ENCODE results near the gene ADGRA1. TPM values are rescaled to one million over a fixed set of nuclear protein-coding genes. Genes with fewer than 3 reads are reported as not detected.

The ADGRA1 gene
- total and polyA plus RNA-seq, 2 of the 8 experiments (the other 6 are each of a cell fraction or from before 2014, with no cell fraction given): 0.17 to 0.21 TPM

- Histone ChIP-seq H2BK20ac (ENCODE audit: low read length) (no peak overlapping the region), H3K4me1 (replicated peaks in 1 of 4; ENCODE audit: control insufficient read depth in 3 of 4, insufficient read depth in 4 of 4, low read length in 3 of 4) (peaks cover 0 to 3% (median 0%) of the 10 kb centered on the region in 4 experiments; a peak in 2 of 7 replicates), H3K79me2 (ENCODE audit: control insufficient read depth in 1 of 2, insufficient read depth in 2 of 2, low read length in 2 of 2) (no peaks in the 10 kb centered on the region), H3K4me2 (ENCODE audit: insufficient read depth in 1 of 2, low read depth in 2 of 2, low read length in 2 of 2) (no peak overlapping the region), H2BK12ac (ENCODE audit: low read depth, low read length) (no peak overlapping the region), H2BK15ac (ENCODE audit: low read length) (no peak overlapping the region), H3K79me1 (ENCODE audit: low read depth, low read length) (no peaks in the 10 kb centered on the region), H2AFZ (ENCODE audit: low read length) (no peak overlapping the region), H3K14ac (ENCODE audit: insufficient read length) (no peak overlapping the region), H3K9ac (replicated peaks in 1 of 4; ENCODE audit: extremely low read depth in 1 of 4, low read depth in 3 of 4, low read length in 3 of 4) (no peak overlapping the region), H4K20me1 (replicated peaks in 1 of 2; ENCODE audit: control insufficient read depth in 1 of 2, insufficient read depth in 2 of 2, low read length in 2 of 2) (peaks cover 0 to 8% of the 10 kb centered on the region in 2 experiments), H3K27ac (ENCODE audit: low read depth, low read length) (no peak overlapping the region), H3K56ac (replicated peaks; ENCODE audit: insufficient read length, low read depth, low read length) (no peak overlapping the region), H3K4me3 (ENCODE audit: extremely low read depth in 1 of 4, insufficient read depth in 2 of 4, low read depth in 3 of 4, low read length in 4 of 4) (no peak overlapping the region), H2AK5ac (ENCODE audit: low read depth, low read length) (no peak overlapping the region), H3K23me2 (ENCODE audit: low read depth, low read length) (0 out of 2 replicates have a peak, but pooled peaks cover 4% of the 10 kb centered on the region), H4K5ac (ENCODE audit: insufficient read length, low read depth, low read length) (peak overlapping the region; percentile 15), H2BK120ac (replicated peaks; ENCODE audit: low read depth, low read length) (no peak overlapping the region), H3K36me3 (ENCODE audit: control insufficient read depth in 2 of 4, insufficient read depth in 4 of 4, low read length in 3 of 4) (no peaks in the 10 kb centered on the region), H3K23ac (ENCODE audit: insufficient read length) (no peak overlapping the region), H2BK5ac (ENCODE audit: low read depth, low read length) (no peak overlapping the region), H3K18ac (ENCODE audit: extremely low read depth, low read length) (no peak overlapping the region), H3K4ac (replicated peaks; ENCODE audit: insufficient read length, low read depth, low read length) (no peak overlapping the region), H3K27me3 (replicated peaks in 1 of 4; ENCODE audit: control insufficient read depth in 3 of 4, extremely low read depth in 1 of 4, insufficient read depth in 3 of 4, low read length in 3 of 4) (no peaks in the 10 kb centered on the region), H4K91ac (replicated peaks; ENCODE audit: insufficient read length, low read length) (no peak overlapping the region), H3K9me3 (ENCODE audit: insufficient read depth in 2 of 2, low read depth in 1 of 2, low read length in 1 of 2) (peaks cover 0 to 5% of the 10 kb centered on the region in 2 experiments; a peak in 1 of 4 replicates), H4K8ac (ENCODE audit: extremely low read depth, insufficient read depth, low read length) (no peak overlapping the region; the same call in 1 of the 2 replicates)
- ChIA-PET CTCF (ENCODE audit: partially characterized antibody) (interaction anchor here (0.8 to 1.7 kb wide), 6 partner anchors 16 to 223 kb away, joined by 3 to 6 read pairs (median 4); no protein-coding TSS in a partner anchor), POLR2A (ENCODE audit: partially characterized antibody) (interaction anchor here (0.7 kb wide), 1 partner anchor 30 kb away, joined by 3 read pairs; no protein-coding TSS in a partner anchor)
- 90% methylated on average over 16 of the region's 36 CpGs; no CpG with 5 or more reads in 1 of the 2 experiments for WGBS, 2 experiments (ENCODE audit: extremely low coverage in 1 of 2, insufficient coverage in 1 of 2, insufficient read length in 1 of 2, insufficient replicate concordance in 2 of 2, low coverage in 1 of 2, low lambda C conversion rate in 2 of 2, missing lambda C conversion rate in 1 of 2)
- TF ChIP-seq TCF12 (IDR thresholded peaks at IDR 0.05; ENCODE audit: low read depth, low read length) (no peak), TAF1 (IDR thresholded peaks at IDR 0.05; ENCODE audit: low read depth, low read length) (0 out of 2 replicates have a peak, but pooled peaks have one; percentile 36)
- DNase-seq (ENCODE audit: low read depth in 1 of 2, low spot score in 2 of 2) (peak in 1 of 2 experiments; percentile 88), FAIRE-seq (no peak)
Measured at GRCh38 chr10:133127291-133128125, 39.8 kb downstream of the ADGRA1 start.
